B cell (primary cell): ENCODE results near the gene TLNRD1. TPM values are rescaled to one million over a fixed set of nuclear protein-coding genes. Genes with fewer than 3 reads are reported as not detected.

Source experiments
- ATAC-seq: fragments of 200-7000 bp; cut with Tn5 transposase; one replicate; pipeline ENCODE4 v1.10.0; 2021; ENCODE audit warnings: low read depth, mild to moderate bottlenecking, moderate number of reproducible peaks, moderate library complexity
- CTCF ChIA-PET: fragments of 350-600 bp; sonication (Branson Sonifier 250); formaldehyde crosslinking; loops from one replicate; lab custom pipeline; 2021; ENCODE audit warnings: antibody characterized with exemption, inconsistent platforms; lab: Charles Lee
- POLR2A ChIA-PET: fragments of 350-600 bp; sonication (Branson Sonifier 250); formaldehyde crosslinking; loops from one replicate; lab custom pipeline; 2021; ENCODE audit warnings: antibody characterized with exemption; lab: Charles Lee
- DNase-seq: peaks from one replicate; pipeline ENCODE4 v3.0.0; 2013
- H2AFZ ChIP-seq: 2 replicates; pipeline ENCODE4 v1.6.1; 2012; ENCODE audit warnings: mild to moderate bottlenecking, low read depth, low read length; ENCODE audit not compliant: insufficient read depth, poor library complexity, severe bottlenecking
- H3K27ac ChIP-seq, 2 donors: 1 replicate in 1 of 2; 2 replicates in 1 of 2; pipeline ENCODE4 v1.5.1; 2012 to 2013; ENCODE audit warnings: low read length in 2 of 2, mild to moderate bottlenecking in 2 of 2, moderate library complexity in 1 of 2
- H3K27me3 ChIP-seq, 4 experiments: fragments of 200-600 bp in 1 of 4; sonication (generic) in 1 of 4; replicated peaks in 1 of 4; 1 replicate in 2 of 4; 2 replicates in 2 of 4; pipeline versions ENCODE4 v1.6.1 to v1.7.0; 2013 to 2016; ENCODE audit warnings: low read length in 3 of 4, mild to moderate bottlenecking in 2 of 4, mixed read lengths in 1 of 4, moderate library complexity in 1 of 4; ENCODE audit not compliant: insufficient read depth in 4 of 4, control insufficient read depth in 3 of 4; ENCODE audit errors: control extremely low read depth in 1 of 4
- H3K36me3 ChIP-seq, 2 experiments: replicated peaks in 1 of 2; 1 replicate in 1 of 2; 2 replicates in 1 of 2; pipeline versions ENCODE4 v1.6.1 to v1.7.1; 2013; ENCODE audit warnings: low read length in 1 of 2; ENCODE audit not compliant: insufficient read depth in 2 of 2, control insufficient read depth in 1 of 2; ENCODE audit errors: control extremely low read depth in 1 of 2, extremely low read depth in 1 of 2
- H3K4me1 ChIP-seq, 2 donors: fragments of 200-600 bp in 1 of 2; sonication (generic) in 1 of 2; 1 replicate in 1 of 2; 2 replicates in 1 of 2; pipeline versions ENCODE4 v1.5.1 to v1.6.1; 2013 to 2017; ENCODE audit warnings: low read length in 2 of 2; ENCODE audit not compliant: control insufficient read depth in 2 of 2, insufficient read depth in 2 of 2
- H3K4me2 ChIP-seq: replicated peaks from 2 replicates; pipeline ENCODE3; 2012; ENCODE audit warnings: mild to moderate bottlenecking, low read depth, low read length; ENCODE audit not compliant: poor library complexity, severe bottlenecking
- H3K4me3 ChIP-seq, 5 experiments: fragments of 200-600 bp in 1 of 5; sonication (generic) in 1 of 5; 1 replicate in 3 of 5; 2 replicates in 2 of 5; pipeline versions ENCODE4 v1.5.1 to v1.7.0; 2011 to 2016; ENCODE audit warnings: low read length in 4 of 5, mild to moderate bottlenecking in 4 of 5, low read depth in 2 of 5, control low read depth in 1 of 5, moderate library complexity in 1 of 5; ENCODE audit not compliant: insufficient read depth in 1 of 5; ENCODE audit errors: control extremely low read depth in 1 of 5, extremely low read depth in 1 of 5
- H3K79me2 ChIP-seq: fragments of 200-600 bp; sonication (generic); one replicate; pipeline ENCODE4 v1.6.0; 2016; ENCODE audit warnings: low read length; ENCODE audit not compliant: control insufficient read depth, insufficient read depth
- H3K9ac ChIP-seq: fragments of 200-600 bp; sonication (generic); 2 replicates; pipeline ENCODE4 v1.6.1; 2017; ENCODE audit warnings: mild to moderate bottlenecking, low read length, moderate library complexity
- H3K9me3 ChIP-seq, 3 donors: one replicate each; pipeline versions ENCODE4 v1.6.1 to v1.7.1; 2013; ENCODE audit warnings: low read length in 2 of 3; ENCODE audit not compliant: control insufficient read depth in 2 of 3, insufficient read depth in 1 of 3; ENCODE audit errors: control extremely low read depth in 1 of 3
- H4K20me1 ChIP-seq: 2 replicates; pipeline ENCODE4 v1.6.0; 2012; ENCODE audit warnings: mild to moderate bottlenecking, low read length; ENCODE audit not compliant: insufficient read depth, control insufficient read depth, poor library complexity, severe bottlenecking
- H3K27ac Mint-ChIP-seq: one replicate; pipeline ENCODE4 v1.8.0; 2021; ENCODE audit warnings: mixed read lengths
- H3K27me3 Mint-ChIP-seq: one replicate; pipeline ENCODE4 v1.8.0; 2021; ENCODE audit warnings: mixed read lengths
- H3K4me1 Mint-ChIP-seq: one replicate; pipeline ENCODE4 v1.8.0; 2021; ENCODE audit warnings: mixed read lengths
- H3K4me3 Mint-ChIP-seq: one replicate; pipeline ENCODE4 v1.8.0; 2021; ENCODE audit warnings: mixed read lengths
- H3K9me3 Mint-ChIP-seq: one replicate; pipeline ENCODE4 v1.8.0; 2022; ENCODE audit warnings: mixed read lengths; ENCODE audit not compliant: insufficient read depth
- EZH2 ChIP-seq: IDR thresholded peaks from 2 replicates; pipeline ENCODE4 v1.6.1; 2012; ENCODE audit warnings: borderline replicate concordance, low read depth, mild to moderate bottlenecking, moderate library complexity, low read length; ENCODE audit not compliant: insufficient read depth, poor library complexity, severe bottlenecking
- WGBS: methylation state at CpG from one replicate; pipeline ENCODE4 v1.1.5; 2013; ENCODE audit warnings: missing lambda C conversion rate; ENCODE audit not compliant: insufficient coverage; 5-methylcytosine and 5-hydroxymethylcytosine counted together
- intact Hi-C: fragments of 100-400 bp; cut with micrococcal nuclease; formaldehyde crosslinking; loops from one replicate; pipeline ENCODE4 v1.10.0; 2022
- polyA plus RNA-seq: library from polyadenylated mRNA; depleted of rRNA; stranded (reverse); fragments of >200 nt; gene quantifications from 2 replicates; pipeline ENCODE4 v1.2.3, GENCODE V29; 2012
- total RNA-seq, 2 donors: library from RNA; stranded (reverse); fragments of 120-200 nt in 1 of 2; gene quantifications; 1 replicate in 1 of 2; 2 replicates in 1 of 2; pipeline versions ENCODE4 v1.2.3 to v1.2.4, GENCODE V29; 2013 to 2022
- TF ChIP-seq, protein P1 (sequence below): fragments of 200-600 bp; IDR thresholded peaks from one replicate; pipeline ENCODE4 v1.8.0; 2022; ENCODE audit warnings: antibody characterized with exemption, mild to moderate bottlenecking

The TLNRD1 gene
- total and polyA plus RNA-seq, 2 donors (not counting 1 experiment from before 2014, with no cell fraction given): 11.4 to 26.7 TPM

GRCh38 chr15:80988148-80988796 is 12.5 kb upstream of the TLNRD1 start:
- Histone ChIP-seq H3K4me2 (peak overlapping the region; percentile 88), H3K36me3 (peaks cover 0 to 5% of the 10 kb centered on the region in 2 experiments), H3K27ac (no peak overlapping the region), H3K9me3 (no peaks in the 10 kb centered on the region), H3K9ac (peak overlapping the region; percentile 83), H2AFZ (peak overlapping the region; percentile 92), H3K79me2 (peaks cover 54% of the 10 kb centered on the region), H3K27me3 (no peaks in the 10 kb centered on the region), H4K20me1 (peaks cover 7% of the 10 kb centered on the region), H3K4me3 (peak overlapping the region in 3 of 5 experiments; percentile 86 to 95 (median 94)), H3K4me1 (peaks cover 38 to 42% of the 10 kb centered on the region in 2 donors)
- ATAC-seq (no peak), DNase-seq (no peak)
- no peak for TF ChIP-seq EZH2
- TF ChIP-seq, protein P1, sequence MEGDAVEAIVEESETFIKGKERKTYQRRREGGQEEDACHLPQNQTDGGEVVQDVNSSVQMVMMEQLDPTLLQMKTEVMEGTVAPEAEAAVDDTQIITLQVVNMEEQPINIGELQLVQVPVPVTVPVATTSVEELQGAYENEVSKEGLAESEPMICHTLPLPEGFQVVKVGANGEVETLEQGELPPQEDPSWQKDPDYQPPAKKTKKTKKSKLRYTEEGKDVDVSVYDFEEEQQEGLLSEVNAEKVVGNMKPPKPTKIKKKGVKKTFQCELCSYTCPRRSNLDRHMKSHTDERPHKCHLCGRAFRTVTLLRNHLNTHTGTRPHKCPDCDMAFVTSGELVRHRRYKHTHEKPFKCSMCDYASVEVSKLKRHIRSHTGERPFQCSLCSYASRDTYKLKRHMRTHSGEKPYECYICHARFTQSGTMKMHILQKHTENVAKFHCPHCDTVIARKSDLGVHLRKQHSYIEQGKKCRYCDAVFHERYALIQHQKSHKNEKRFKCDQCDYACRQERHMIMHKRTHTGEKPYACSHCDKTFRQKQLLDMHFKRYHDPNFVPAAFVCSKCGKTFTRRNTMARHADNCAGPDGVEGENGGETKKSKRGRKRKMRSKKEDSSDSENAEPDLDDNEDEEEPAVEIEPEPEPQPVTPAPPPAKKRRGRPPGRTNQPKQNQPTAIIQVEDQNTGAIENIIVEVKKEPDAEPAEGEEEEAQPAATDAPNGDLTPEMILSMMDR: no peak
- H3K9me3 Mint-ChIP-seq: no peaks in the 10 kb centered on the region
- H3K27me3 Mint-ChIP-seq: no peaks in the 10 kb centered on the region
- intact Hi-C loops: no loop called here
- H3K4me1 Mint-ChIP-seq: peaks cover 59% of the 10 kb centered on the region
- H3K27ac Mint-ChIP-seq: peak overlapping the region; percentile 22
- H3K4me3 Mint-ChIP-seq: peak overlapping the region; percentile 92
- ChIA-PET POLR2A (interaction anchor here (2.4 kb wide), 1 partner anchor 13 kb away, joined by 15 read pairs; the partner anchor contains the start of gene TLNRD1), CTCF (interaction anchor here (1.6 to 1.8 kb wide), 2 partner anchors 20 to 278 kb away, joined by 4 to 5 read pairs; no protein-coding TSS in a partner anchor)
- WGBS: 100% methylated on average over 1 of the region's 8 CpGs

DNA sequence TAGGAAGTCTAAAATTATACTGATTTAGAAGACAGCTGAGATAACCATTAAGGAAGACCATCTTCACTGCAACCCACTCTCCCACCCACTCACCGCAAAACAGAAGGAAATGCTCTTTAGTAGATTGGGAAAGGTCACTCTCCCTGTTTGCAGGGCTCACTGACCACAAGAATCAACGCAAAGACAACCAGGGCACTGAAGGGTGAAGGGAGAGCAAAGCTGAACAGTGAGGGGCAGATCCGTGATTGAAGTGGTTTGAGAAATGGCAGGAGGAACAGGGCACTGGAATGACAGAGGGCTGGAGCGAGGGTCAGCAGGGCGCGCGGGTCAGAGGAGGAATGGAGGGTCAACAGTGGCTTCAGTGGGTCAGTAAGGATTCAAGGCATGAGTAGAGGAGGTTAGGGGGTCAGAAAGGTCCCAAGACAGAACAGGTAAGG is 11.6 kb upstream of the TLNRD1 start:
- H3K9ac ChIP-seq: peak overlapping the region; percentile 83
- H3K4me2 ChIP-seq: peak overlapping the region; percentile 88
- H4K20me1 ChIP-seq: peaks cover 7% of the 10 kb centered on the region
- DNase-seq: peak; percentile 14
- H3K4me3 ChIP-seq: peak overlapping the region; percentile 59 to 95 (median 91)
- H3K4me1 ChIP-seq: peaks cover 38 to 41% of the 10 kb centered on the region in 2 donors
- peaks cover 48% of the 10 kb centered on the region for H3K79me2 ChIP-seq
- Mint-ChIP-seq H3K9me3 (no peaks in the 10 kb centered on the region), H3K27me3 (no peaks in the 10 kb centered on the region), H3K4me1 (peaks cover 55% of the 10 kb centered on the region), H3K4me3 (peak overlapping the region; percentile 92), H3K27ac (peak overlapping the region; percentile 98)
- TF ChIP-seq, protein P1: no peak
- TF ChIP-seq EZH2: no peak
- peak overlapping the region; percentile 82 to 87 for H3K27ac ChIP-seq
- intact Hi-C loops: loop anchor here (1.0 kb wide), 1 partner anchor 11 kb away; the partner anchor contains the start of gene TLNRD1
- ATAC-seq: no peak
- peaks cover 0 to 5% of the 10 kb centered on the region in 2 experiments for H3K36me3 ChIP-seq
- WGBS: 0% methylated on average over 6 of the region's 7 CpGs
- POLR2A ChIA-PET: interaction anchor here (2.4 kb wide), 1 partner anchor 12 kb away, joined by 15 read pairs; the partner anchor contains the start of gene TLNRD1
- H3K27me3 ChIP-seq: no peaks in the 10 kb centered on the region
- peak overlapping the region; percentile 92 for H2AFZ ChIP-seq
- H3K9me3 ChIP-seq: no peaks in the 10 kb centered on the region
- CTCF ChIA-PET: interaction anchor here (1.6 kb wide), 1 partner anchor 277 kb away, joined by 5 read pairs; no protein-coding TSS in a partner anchor
